GM12878 (cell line): Measurements from ENCODE around the gene KYAT1.

Experiments used
- CHD2 ChIP-seq: IDR thresholded peaks from 2 replicates; pipeline ENCODE4 v1.6.1; 2011; ENCODE audit warnings: low read depth, low read length, improper control_type of control experiment, borderline replicate concordance
- CTCF ChIP-seq, 3 experiments: IDR thresholded peaks in 2 of 3; conservative IDR thresholded peaks in 1 of 3; 2 replicates each; pipeline ENCODE4 v1.5.1; 2011; ENCODE audit warnings: low read depth in 3 of 3, low read length in 3 of 3, mild to moderate bottlenecking in 3 of 3, control low read depth in 2 of 3, moderate library complexity in 2 of 3, inconsistent platforms in 1 of 3, mixed read lengths in 1 of 3; ENCODE audit not compliant: control insufficient read depth in 2 of 3, insufficient read depth in 1 of 3; ENCODE audit errors: extremely low read depth in 1 of 3
- EP300 ChIP-seq, 2 experiments: fragments of 150-350 bp in 1 of 2; IDR thresholded peaks; 2 replicates each; pipeline ENCODE4 v1.6.1; 2011 to 2012; ENCODE audit warnings: low read depth in 2 of 2, low read length in 2 of 2, borderline replicate concordance in 1 of 2, improper control_type of control experiment in 1 of 2, inconsistent platforms in 1 of 2; ENCODE audit not compliant: control insufficient read depth in 1 of 2
- EZH2 ChIP-seq: IDR thresholded peaks from 2 replicates; pipeline ENCODE4 v1.6.1; 2012; ENCODE audit warnings: low read depth, mild to moderate bottlenecking, control low read depth, inconsistent platforms, low read length, borderline replicate concordance; ENCODE audit not compliant: control insufficient read depth
- MAX ChIP-seq: IDR thresholded peaks from 2 replicates; pipeline ENCODE4 v1.6.1; 2012; ENCODE audit warnings: low read depth, low read length, improper control_type of control experiment
- POLR2A ChIP-seq: IDR thresholded peaks from 2 replicates; pipeline ENCODE4 v1.6.1; 2011; ENCODE audit warnings: low read depth, mild to moderate bottlenecking, low read length
- POLR2AphosphoS2 ChIP-seq: IDR thresholded peaks from 2 replicates; pipeline ENCODE4 v1.6.1; 2011; ENCODE audit warnings: low read depth, mild to moderate bottlenecking, low read length, improper control_type of control experiment, moderate library complexity
- RELA ChIP-seq: fragments of 450-650 bp; IDR thresholded peaks from 2 replicates; pipeline ENCODE4 v1.8.0; 2014; ENCODE audit warnings: borderline replicate concordance; ENCODE audit not compliant: partially characterized antibody
- REST ChIP-seq: IDR thresholded peaks from 2 replicates; pipeline ENCODE4 v1.6.1; 2012; ENCODE audit warnings: mild to moderate bottlenecking, low read depth, low read length
- SIX5 ChIP-seq: IDR thresholded peaks from 2 replicates; pipeline ENCODE4 v1.6.1; 2011; ENCODE audit warnings: mild to moderate bottlenecking, low read depth, low read length, moderate library complexity; ENCODE audit not compliant: severe bottlenecking
- SP1 ChIP-seq: IDR thresholded peaks from one replicate; pipeline ENCODE4 v1.6.1; 2011; ENCODE audit warnings: low read depth, low read length
- TCF7 ChIP-seq: IDR thresholded peaks from 2 replicates; pipeline ENCODE4 v1.6.1; 2014; ENCODE audit warnings: antibody characterized with exemption, borderline replicate concordance
- USF2 ChIP-seq: IDR thresholded peaks from 2 replicates; pipeline ENCODE4 v1.6.1; 2011; ENCODE audit warnings: low read depth, low read length, improper control_type of control experiment, borderline replicate concordance
- ZNF622 ChIP-seq: fragments of 450-650 bp; IDR thresholded peaks from 2 replicates; pipeline ENCODE4 v1.6.1; 2017; ENCODE audit warnings: mild to moderate bottlenecking, inconsistent platforms

GRCh38 chr9:128903079-128903461 lies 21.3 kb upstream of the KYAT1 start:
- TF ChIP-seq EP300 (IDR thresholded peaks at IDR 0.05; ENCODE audit: borderline replicate concordance in 1 of 2, control insufficient read depth in 1 of 2, low read depth in 2 of 2, low read length in 2 of 2), result no peak
- TF ChIP-seq POLR2A, result no peak
- no peak for TF ChIP-seq SIX5
- TF ChIP-seq RELA, result no peak
- TF ChIP-seq CTCF (IDR thresholded peaks at IDR 0.05 in 2 of 3, conservative IDR thresholded peaks at IDR 0.05 in 1 of 3; ENCODE audit: control insufficient read depth in 2 of 3, extremely low read depth in 1 of 3, insufficient read depth in 1 of 3, low read depth in 3 of 3, low read length in 3 of 3), result no peak
- no peak for TF ChIP-seq CHD2
- TF ChIP-seq TCF7, result no peak
- no peak for TF ChIP-seq USF2
- TF ChIP-seq SP1, result no peak
- TF ChIP-seq EZH2, result no peak
- no peak for TF ChIP-seq POLR2AphosphoS2
- TF ChIP-seq MAX, result no peak
- no peak for TF ChIP-seq ZNF622
- no peak for TF ChIP-seq REST
